Endothelial cell of umbilical vein (primary cell): Measurements from ENCODE around the gene CILP.

Experiments
- CTCF ChIP-seq, 2 donors: IDR thresholded peaks; 1 replicate in 1 of 2; 2 replicates in 1 of 2; pipeline ENCODE4 v1.5.1; 2011; ENCODE audit warnings: low read length in 2 of 2, mild to moderate bottlenecking in 2 of 2, moderate library complexity in 2 of 2, control low read depth in 1 of 2, inconsistent platforms in 1 of 2, low read depth in 1 of 2; ENCODE audit not compliant: insufficient read depth in 1 of 2; ENCODE audit errors: extremely low read depth in 1 of 2
- EZH2 ChIP-seq: IDR thresholded peaks from 2 replicates; pipeline ENCODE4 v1.6.1; 2012; ENCODE audit warnings: borderline replicate concordance, low read depth, mild to moderate bottlenecking, moderate library complexity, low read length, inconsistent platforms; ENCODE audit not compliant: severe bottlenecking
- FOS ChIP-seq: IDR thresholded peaks from 2 replicates; pipeline ENCODE4 v1.6.1; 2011; ENCODE audit warnings: mild to moderate bottlenecking, low read length, moderate library complexity, borderline replicate concordance; ENCODE audit not compliant: insufficient read depth
- GATA2 ChIP-seq: IDR thresholded peaks from 2 replicates; pipeline ENCODE4 v1.7.0; 2011; ENCODE audit warnings: low read depth, mild to moderate bottlenecking, moderate library complexity, mixed read lengths, low read length; ENCODE audit not compliant: insufficient read length, insufficient read depth
- JUN ChIP-seq: IDR thresholded peaks from 2 replicates; pipeline ENCODE4 v1.6.1; 2011; ENCODE audit warnings: borderline replicate concordance, low read depth; ENCODE audit not compliant: insufficient read length, insufficient read depth
- MAX ChIP-seq: IDR thresholded peaks from 2 replicates; pipeline ENCODE4 v1.6.1; 2011; ENCODE audit not compliant: insufficient read depth, insufficient read length
- MYC ChIP-seq: IDR thresholded peaks from one replicate; pipeline ENCODE4 v1.6.1; 2011; ENCODE audit warnings: mild to moderate bottlenecking, low read depth, low read length
- POLR2A ChIP-seq: IDR thresholded peaks from 2 replicates; pipeline ENCODE4 v1.6.1; 2012; ENCODE audit warnings: low read depth, mild to moderate bottlenecking, control low read depth, low read length
- POLR2AphosphoS5 ChIP-seq: IDR thresholded peaks from 2 replicates; pipeline ENCODE4 v1.6.1; 2012; ENCODE audit warnings: low read depth, mild to moderate bottlenecking, control low read depth, low read length, moderate library complexity; ENCODE audit not compliant: insufficient read depth

- TF ChIP-seq CTCF (IDR thresholded peaks at IDR 0.05; ENCODE audit: extremely low read depth in 1 of 2, insufficient read depth in 1 of 2, low read depth in 1 of 2, low read length in 2 of 2) (no peak), POLR2AphosphoS5 (no peak), EZH2 (no peak), MAX (no peak), POLR2A (no peak), GATA2 (no peak), MYC (no peak), JUN (no peak), FOS (no peak)
Measured at GRCh38 chr15:65201918-65202317, 9.4 kb downstream of the CILP start.
